ENCODE measurements around the gene BTBD9.
"Not testable (repeated sequence)": the region's sequence is repeated elsewhere in the genome, so short reads cannot be mapped to it uniquely, and the experiment has no call there.

GRCh38 chr6:38347829-38348228 lies 291.9 kb downstream of the BTBD9 start:
- TF ChIP-seq, protein P1, sequence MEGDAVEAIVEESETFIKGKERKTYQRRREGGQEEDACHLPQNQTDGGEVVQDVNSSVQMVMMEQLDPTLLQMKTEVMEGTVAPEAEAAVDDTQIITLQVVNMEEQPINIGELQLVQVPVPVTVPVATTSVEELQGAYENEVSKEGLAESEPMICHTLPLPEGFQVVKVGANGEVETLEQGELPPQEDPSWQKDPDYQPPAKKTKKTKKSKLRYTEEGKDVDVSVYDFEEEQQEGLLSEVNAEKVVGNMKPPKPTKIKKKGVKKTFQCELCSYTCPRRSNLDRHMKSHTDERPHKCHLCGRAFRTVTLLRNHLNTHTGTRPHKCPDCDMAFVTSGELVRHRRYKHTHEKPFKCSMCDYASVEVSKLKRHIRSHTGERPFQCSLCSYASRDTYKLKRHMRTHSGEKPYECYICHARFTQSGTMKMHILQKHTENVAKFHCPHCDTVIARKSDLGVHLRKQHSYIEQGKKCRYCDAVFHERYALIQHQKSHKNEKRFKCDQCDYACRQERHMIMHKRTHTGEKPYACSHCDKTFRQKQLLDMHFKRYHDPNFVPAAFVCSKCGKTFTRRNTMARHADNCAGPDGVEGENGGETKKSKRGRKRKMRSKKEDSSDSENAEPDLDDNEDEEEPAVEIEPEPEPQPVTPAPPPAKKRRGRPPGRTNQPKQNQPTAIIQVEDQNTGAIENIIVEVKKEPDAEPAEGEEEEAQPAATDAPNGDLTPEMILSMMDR (IDR thresholded peaks at IDR 0.05; ENCODE audit: borderline replicate concordance, extremely low read depth, low read length, poor library complexity, severe bottlenecking), result not testable (repeated sequence)
- TF ChIP-seq EZH2 (IDR thresholded peaks at IDR 0.05; ENCODE audit: borderline replicate concordance, low read depth, low read length, severe bottlenecking), result not testable (repeated sequence)

All from DND-41 (cell line).